ENCODE measurements around the gene KIFC1.

Gene KIFC1

DNA sequence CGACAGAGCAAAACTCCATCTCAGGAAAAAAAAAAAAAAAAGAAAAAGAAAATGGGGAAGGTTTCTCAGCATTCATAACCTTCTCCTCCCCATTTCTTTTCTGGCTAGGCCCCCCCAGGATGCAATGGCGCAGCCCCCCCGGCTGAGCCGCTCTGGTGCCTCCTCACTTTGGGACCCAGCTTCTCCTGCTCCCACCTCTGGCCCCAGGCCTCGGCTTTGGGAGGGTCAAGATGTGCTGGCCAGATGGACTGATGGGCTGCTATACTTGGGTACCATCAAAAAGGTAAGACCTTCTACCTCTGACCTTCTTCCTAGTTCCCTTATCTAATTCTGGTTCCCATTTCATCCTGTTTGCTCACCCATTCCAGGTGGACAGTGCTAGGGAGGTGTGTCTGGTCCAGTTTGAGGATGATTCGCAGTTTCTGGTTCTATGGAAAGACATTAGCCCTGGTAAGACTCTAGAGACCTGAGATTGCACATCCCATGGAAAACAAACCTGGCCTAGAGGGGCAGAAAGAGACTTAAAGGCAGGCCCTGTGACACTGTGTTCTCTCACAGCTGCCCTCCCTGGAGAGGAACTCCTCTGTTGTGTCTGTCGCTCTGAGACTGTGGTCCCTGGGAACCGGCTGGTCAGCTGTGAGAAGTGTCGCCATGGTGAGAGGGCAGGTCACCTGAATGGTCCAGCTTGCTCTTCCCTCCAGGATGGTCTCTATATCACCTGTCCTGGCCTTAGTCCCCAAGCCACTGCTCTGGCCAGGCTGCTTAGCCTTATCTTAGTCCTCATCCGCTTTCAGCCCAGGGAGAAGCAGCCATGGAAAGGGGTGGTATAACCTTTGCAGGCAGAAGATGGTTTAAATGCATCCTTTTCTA lies 20.8 kb downstream of the KIFC1 start:
- Mint-ChIP-seq H3K4me3 (peak overlapping the region; percentile 81 to 90 (median 89)), H3K4me1 (peaks cover 38% of the 10 kb centered on the region), H3K27me3 (ENCODE audit: low read depth) (no peaks in the 10 kb centered on the region), H3K9me3 (no peaks in the 10 kb centered on the region), H3K36me3 (ENCODE audit: low read depth) (peaks cover 33% of the 10 kb centered on the region), H3K27ac (peak overlapping the region; percentile 68 to 88 (median 72))
- TF ChIP-seq CTCF (IDR thresholded peaks at IDR 0.05; ENCODE audit: unreplicated experiment in 3 of 3) = no peak

- Mint-ChIP-seq H3K36me3 (ENCODE audit: low read depth) (peaks cover 33% of the 10 kb centered on the region), H3K9me3 (no peaks in the 10 kb centered on the region), H3K4me1 (peaks cover 45% of the 10 kb centered on the region), H3K27me3 (ENCODE audit: low read depth) (no peaks in the 10 kb centered on the region), H3K27ac (peak overlapping the region in 2 of 3 experiments; percentile 24 to 88), H3K4me3 (peak overlapping the region; percentile 81 to 90 (median 89))
- no peak for TF ChIP-seq CTCF (IDR thresholded peaks at IDR 0.05; ENCODE audit: unreplicated experiment in 3 of 3)
Observed at GRCh38 chr6:33413241-33414120, 21.9 kb downstream of the KIFC1 start.

- Mint-ChIP-seq H3K36me3 (ENCODE audit: low read depth) (peaks cover 33% of the 10 kb centered on the region), H3K27me3 (ENCODE audit: low read depth) (no peaks in the 10 kb centered on the region), H3K27ac (no peak overlapping the region)
Observed at GRCh38 chr6:33414592-33415271, 23.1 kb downstream of the KIFC1 start.

GRCh38 chr6:33415831-33416230 lies 24.2 kb downstream of the KIFC1 start:
- Mint-ChIP-seq H3K27ac (peak overlapping the region in 2 of 3 experiments; percentile 30 to 72), H3K27me3 (ENCODE audit: low read depth) (no peaks in the 10 kb centered on the region), H3K4me1 (peaks cover 57% of the 10 kb centered on the region), H3K4me3 (peak overlapping the region; percentile 60 to 80 (median 78)), H3K9me3 (no peaks in the 10 kb centered on the region), H3K36me3 (ENCODE audit: low read depth) (peaks cover 33% of the 10 kb centered on the region)
- TF ChIP-seq CTCF (IDR thresholded peaks at IDR 0.05; ENCODE audit: unreplicated experiment in 3 of 3) = no peak

More at GRCh38 chr6:33414592-33415271, 23.1 kb downstream of the KIFC1 start:
- no peaks in the 10 kb centered on the region for H3K9me3 Mint-ChIP-seq
- TF ChIP-seq CTCF (IDR thresholded peaks at IDR 0.05; ENCODE audit: unreplicated experiment in 3 of 3) = peak in 2 of 3 experiments; percentile 9 to 30
- peak overlapping the region; percentile 30 to 90 (median 63) for H3K4me3 Mint-ChIP-seq
- H3K4me1 Mint-ChIP-seq = peaks cover 57% of the 10 kb centered on the region

DNA sequence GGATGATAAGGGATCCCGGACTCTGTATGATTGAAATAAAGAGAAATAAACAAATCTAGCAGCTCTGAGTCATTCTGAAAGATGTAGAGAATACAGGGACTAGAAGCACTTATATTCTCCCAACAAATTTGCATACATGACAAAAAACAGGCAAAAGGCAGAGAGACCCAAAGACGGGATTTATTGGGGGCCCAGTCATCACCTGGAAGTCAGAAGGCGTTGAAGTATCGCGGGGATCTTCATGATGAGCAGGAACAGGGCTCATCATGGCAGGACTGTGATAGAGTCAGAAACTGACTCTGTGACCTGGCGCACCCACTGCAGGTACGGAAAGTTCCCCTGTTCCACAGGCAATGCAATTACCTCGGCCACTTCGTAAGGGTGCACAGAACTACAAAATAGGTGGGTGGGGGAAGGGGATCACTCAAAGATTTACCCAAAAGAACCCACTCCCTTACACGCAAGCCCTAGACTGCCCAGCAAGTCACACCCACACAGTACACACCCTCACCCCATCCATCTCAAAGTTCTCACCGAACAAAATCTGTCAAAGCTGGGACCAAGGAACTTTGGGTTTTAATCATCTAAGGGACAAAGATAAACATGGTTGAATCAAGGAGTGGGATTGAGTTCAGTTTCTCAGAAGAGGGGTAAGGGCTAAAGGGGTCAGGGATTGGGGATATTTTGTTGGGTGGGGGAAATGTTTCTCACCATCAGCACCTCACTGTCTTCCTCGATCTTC lies 24.9 kb downstream of the KIFC1 start:
- Mint-ChIP-seq H3K36me3 (ENCODE audit: low read depth) (peaks cover 33% of the 10 kb centered on the region), H3K27me3 (ENCODE audit: low read depth) (no peaks in the 10 kb centered on the region), H3K9me3 (no peaks in the 10 kb centered on the region), H3K4me3 (peak overlapping the region; percentile 95 to 98 (median 96)), H3K27ac (peak overlapping the region; percentile 47 to 100 (median 100)), H3K4me1 (peaks cover 60% of the 10 kb centered on the region)
- no peak for TF ChIP-seq CTCF (IDR thresholded peaks at IDR 0.05; ENCODE audit: unreplicated experiment in 3 of 3)
